ENCODE measurements around the gene KRT8. TPM values are rescaled to one million over a fixed set of nuclear protein-coding genes. Genes with fewer than 3 reads are reported as not detected.

The KRT8 gene
- total RNA-seq, 1 experiment from 2014 or later = 1,655 TPM

DNA sequence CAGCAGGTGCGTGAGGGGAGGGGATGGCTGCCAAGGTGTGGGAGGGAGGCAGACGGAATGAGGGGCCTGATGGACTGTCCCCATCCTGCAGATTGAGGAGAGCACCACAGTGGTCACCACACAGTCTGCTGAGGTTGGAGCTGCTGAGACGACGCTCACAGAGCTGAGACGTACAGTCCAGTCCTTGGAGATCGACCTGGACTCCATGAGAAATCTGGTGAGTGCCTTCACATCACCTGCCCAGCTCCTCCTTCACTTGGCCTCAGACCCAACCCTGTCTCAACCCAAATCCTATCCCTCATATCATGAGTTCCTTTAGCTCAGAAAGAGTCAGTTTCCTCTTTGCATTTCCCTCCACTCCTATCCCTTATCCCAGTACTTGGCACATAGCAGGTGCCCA, 46.8 kb upstream of the KRT8 start:
- H3K36me3 ChIP-seq (ENCODE audit: control insufficient read depth in 1 of 2, insufficient read depth in 2 of 2, low read length in 2 of 2) = peaks cover 16 to 30% of the 10 kb centered on the region in 2 experiments; a peak in 3 of 4 replicates
- CTCF ChIA-PET = interaction anchor here (0.7 to 2.0 kb wide), 8 partner anchors 12 to 926 kb away, joined by 3 to 11 read pairs (median 5); partner anchors contain the start of gene KRT8
- peaks cover 57% of the 10 kb centered on the region for H3K79me2 ChIP-seq (ENCODE audit: insufficient read depth, low read length)
- no peaks in the 10 kb centered on the region for H3K9me2 ChIP-seq (ENCODE audit: insufficient read depth)
- H3K27me3 ChIP-seq (ENCODE audit: insufficient read depth, low read length) = no peaks in the 10 kb centered on the region
- no peak overlapping the region; a peak in 2 of 4 replicates for H3K4me3 ChIP-seq (replicated peaks in 1 of 2; ENCODE audit: low read depth in 1 of 2, low read length in 2 of 2)
- intact Hi-C loops (cut with micrococcal nuclease) = loop anchor here (2.0 kb wide), 1 partner anchor 47 kb away; the partner anchor contains the start of gene KRT8
- peak overlapping the region; percentile 94; the same call in 1 of the 2 replicates for H3K9ac ChIP-seq (ENCODE audit: low read length)
- peak overlapping the region; percentile 78 for H3K27ac ChIP-seq (ENCODE audit: low read depth, low read length)
- TF ChIP-seq POLR2AphosphoS5 (IDR thresholded peaks at IDR 0.05; ENCODE audit: low read depth, low read length) = peak; percentile 30; the same call in 1 of the 2 replicates
- TF ChIP-seq EGR1 (IDR thresholded peaks at IDR 0.05; ENCODE audit: low read depth) = no peak
- TF ChIP-seq ATF3 (IDR thresholded peaks at IDR 0.05) = no peak
- no peaks in the 10 kb centered on the region for H3K9me3 ChIP-seq (ENCODE audit: control insufficient read depth in 1 of 2, insufficient read depth in 1 of 2, low read depth in 1 of 2, low read length in 2 of 2)
- RAD21 ChIA-PET (ENCODE audit: low non-redundant PET in 1 of 2, low total read pairs in 2 of 2, uncharacterized antibody in 2 of 2, unreplicated experiment in 2 of 2) = interaction anchor here (0.9 to 2.2 kb wide), 4 partner anchors 14 to 55 kb away, joined by 3 to 8 read pairs (median 4); partner anchors contain the start of gene KRT8 (in 2 of the 2)
- ATAC-seq = no peak
- peaks cover 54 to 78% of the 10 kb centered on the region in 2 experiments for H3K4me1 ChIP-seq (ENCODE audit: control insufficient read depth in 1 of 2, insufficient read depth in 2 of 2, low read length in 2 of 2)
- POLR2A ChIA-PET = interaction anchor here (0.9 to 13.7 kb wide), 9 partner anchors 10 to 645 kb away, joined by 3 to 379 read pairs (median 5); partner anchors contain the start of gene KRT8
- H2AFZ ChIP-seq (ENCODE audit: low read depth, low read length, poor library complexity, severe bottlenecking) = no peak overlapping the region
- peak overlapping the region; percentile 86 for H3K4me2 ChIP-seq (ENCODE audit: low read length)
- BruUV-seq (replicated peaks) = no TSS peak
- H4K20me1 ChIP-seq (ENCODE audit: insufficient read depth) = peaks cover 14% of the 10 kb centered on the region; the same call in 1 of the 2 replicates
- DNase-seq (ENCODE audit: low read depth, low spot score) = no peak

DNA sequence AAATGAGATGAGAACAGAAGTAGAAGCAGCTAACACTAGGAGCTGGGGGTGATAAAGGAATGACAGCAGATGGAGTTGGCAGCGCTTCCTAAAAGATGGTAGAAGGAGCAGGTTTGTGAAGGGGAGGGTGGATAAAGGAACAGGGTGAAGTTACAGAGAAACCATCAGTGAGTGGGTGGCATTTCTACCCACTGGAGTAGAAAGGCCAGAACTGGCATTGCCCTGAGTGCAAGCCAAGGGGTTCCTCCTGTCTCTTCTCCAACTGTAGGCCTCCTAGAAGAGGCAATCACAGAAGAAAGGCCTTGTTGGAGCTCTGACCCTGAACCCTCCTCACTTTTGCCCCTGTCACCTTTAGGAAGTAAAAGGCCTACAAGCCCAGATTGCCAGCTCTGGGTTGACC, 46.2 kb upstream of the KRT8 start:
- Histone ChIP-seq H3K9ac (ENCODE audit: low read length) (peak overlapping the region; percentile 94), H3K79me2 (ENCODE audit: insufficient read depth, low read length) (peaks cover 61% of the 10 kb centered on the region), H3K36me3 (ENCODE audit: control insufficient read depth in 1 of 2, insufficient read depth in 2 of 2, low read length in 2 of 2) (peaks cover 16 to 30% of the 10 kb centered on the region in 2 experiments; a peak in 3 of 4 replicates), H3K9me2 (ENCODE audit: insufficient read depth) (no peaks in the 10 kb centered on the region), H3K4me3 (replicated peaks in 1 of 2; ENCODE audit: low read depth in 1 of 2, low read length in 2 of 2) (peak overlapping the region; percentile 72 to 96), H3K4me1 (ENCODE audit: control insufficient read depth in 1 of 2, insufficient read depth in 2 of 2, low read length in 2 of 2) (peaks cover 59 to 79% of the 10 kb centered on the region in 2 experiments), H3K9me3 (ENCODE audit: control insufficient read depth in 1 of 2, insufficient read depth in 1 of 2, low read depth in 1 of 2, low read length in 2 of 2) (no peaks in the 10 kb centered on the region), H3K4me2 (ENCODE audit: low read length) (peak overlapping the region; percentile 86), H4K20me1 (ENCODE audit: insufficient read depth) (peaks cover 14% of the 10 kb centered on the region; the same call in 1 of the 2 replicates), H2AFZ (ENCODE audit: low read depth, low read length, poor library complexity, severe bottlenecking) (no peak overlapping the region), H3K27me3 (ENCODE audit: insufficient read depth, low read length) (no peaks in the 10 kb centered on the region), H3K27ac (ENCODE audit: low read depth, low read length) (peak overlapping the region; percentile 78)
- RAD21 ChIA-PET (ENCODE audit: low non-redundant PET in 1 of 2, low total read pairs in 2 of 2, uncharacterized antibody in 2 of 2, unreplicated experiment in 2 of 2) = interaction anchor here (0.9 to 2.2 kb wide), 4 partner anchors 14 to 55 kb away, joined by 3 to 8 read pairs (median 4); partner anchors contain the start of gene KRT8 (in 2 of the 2)
- intact Hi-C loops (cut with micrococcal nuclease) = no loop called here
- CTCF ChIA-PET = interaction anchor here (1.5 to 2.0 kb wide), 6 partner anchors 24 to 66 kb away, joined by 3 to 11 read pairs (median 8); partner anchors contain the start of gene KRT8
- DNase-seq (ENCODE audit: low read depth, low spot score) (no peak), ATAC-seq (no peak)
- POLR2A ChIA-PET = interaction anchor here (0.9 to 13.7 kb wide), 10 partner anchors 9 to 644 kb away, joined by 3 to 379 read pairs (median 6); partner anchors contain the start of gene KRT8
- BruUV-seq (replicated peaks) = no TSS peak
- no peak for TF ChIP-seq SRF (IDR thresholded peaks at IDR 0.05; ENCODE audit: low read depth)
- TF ChIP-seq POLR2A (IDR thresholded peaks at IDR 0.05; ENCODE audit: borderline replicate concordance, extremely low read depth, insufficient read depth, insufficient read length) = no peak
- peak; percentile 40 for TF ChIP-seq POLR2AphosphoS5 (IDR thresholded peaks at IDR 0.05; ENCODE audit: low read depth, low read length)
